A673 (cell line): ENCODE results near the gene PIEZO1. TPM values are rescaled to one million over a fixed set of nuclear protein-coding genes. Genes with fewer than 3 reads are reported as not detected.

Experiments used
- BruUV-seq: library from RNA; stranded (reverse); fragments of 400-500 nt; replicated peaks from 2 replicates; lab custom pipeline; 2021; lab: Mats Ljungman, UMichigan
- CTCF ChIA-PET: fragments of 300-600 bp; sonication (Branson Sonifier 250); formaldehyde crosslinking; loops from one replicate; lab custom pipeline; 2022; ENCODE audit warnings: antibody characterized with exemption; lab: Charles Lee
- POLR2A ChIA-PET: fragments of 300-600 bp; sonication (Branson Sonifier 250); formaldehyde crosslinking; loops from one replicate; lab custom pipeline; 2022; ENCODE audit warnings: antibody characterized with exemption; ENCODE audit not compliant: low non-redundant PET; lab: Charles Lee
- DNase-seq: peaks from one replicate; pipeline ENCODE4 v3.0.0-alpha.2; 2015; ENCODE audit warnings: low spot score
- H3K27ac ChIP-seq: fragments of 200-600 bp; sonication (generic); 2 replicates; pipeline ENCODE4 v1.5.1; 2016; ENCODE audit warnings: mixed run types, low read depth, mild to moderate bottlenecking, mixed read lengths, antibody characterized with exemption, low read length; ENCODE audit not compliant: poor library complexity, severe bottlenecking
- H3K27me3 ChIP-seq: fragments of 200-600 bp; sonication (generic); replicated peaks from 2 replicates; pipeline ENCODE4 v1.6.1; 2017; ENCODE audit warnings: mixed run types, low read depth, mild to moderate bottlenecking, mixed read lengths, antibody characterized with exemption, low read length; ENCODE audit not compliant: insufficient read depth, poor library complexity
- H3K36me3 ChIP-seq: fragments of 200-600 bp; sonication (generic); 2 replicates; pipeline ENCODE4 v1.6.1; 2016; ENCODE audit warnings: mixed run types, mild to moderate bottlenecking, mixed read lengths, antibody characterized with exemption, low read length; ENCODE audit not compliant: insufficient read depth, poor library complexity, severe bottlenecking
- H3K4me1 ChIP-seq: fragments of 200-600 bp; sonication (generic); 2 replicates; pipeline ENCODE4 v1.6.1; 2017; ENCODE audit warnings: mixed run types, mild to moderate bottlenecking, mixed read lengths, antibody characterized with exemption, low read length; ENCODE audit not compliant: insufficient read depth, poor library complexity, severe bottlenecking
- H3K4me3 ChIP-seq: fragments of 200-600 bp; sonication (generic); 2 replicates; pipeline ENCODE4 v1.5.1; 2016; ENCODE audit warnings: low read depth, mixed run types, mild to moderate bottlenecking, mixed read lengths, low read length; ENCODE audit not compliant: poor library complexity, severe bottlenecking
- H3K9me3 ChIP-seq: fragments of 200-600 bp; sonication (generic); 2 replicates; pipeline ENCODE4 v1.6.1; 2016; ENCODE audit warnings: mixed run types, low read depth, mild to moderate bottlenecking, mixed read lengths, antibody characterized with exemption, low read length; ENCODE audit not compliant: poor library complexity, severe bottlenecking
- EZH2 ChIP-seq: fragments of 200-600 bp; sonication (generic); IDR thresholded peaks from 2 replicates; pipeline ENCODE4 v1.6.1; 2017; ENCODE audit warnings: borderline replicate concordance, low read depth, mild to moderate bottlenecking, mixed read lengths, antibody characterized with exemption, low read length; ENCODE audit not compliant: poor library complexity, severe bottlenecking
- intact Hi-C: fragments of 100-400 bp; cut with micrococcal nuclease; formaldehyde crosslinking; loops from one replicate; pipeline ENCODE4 v1.10.0; 2022; ENCODE audit not compliant: unreplicated experiment
- total RNA-seq: library from RNA; stranded (reverse); gene quantifications from 2 replicates; pipeline ENCODE4 v1.2.3, GENCODE V29; 2021
- TF ChIP-seq, protein P1 (sequence below): fragments of 300-800, 200-600 bp; sonication (generic); conservative IDR thresholded peaks from 2 replicates; pipeline ENCODE4 v1.5.1; 2017; ENCODE audit warnings: low read depth, mild to moderate bottlenecking, antibody characterized with exemption, low read length, moderate library complexity, mixed read lengths

The PIEZO1 gene
- total RNA-seq, 1 experiment from 2014 or later = 174 TPM

- H3K4me1 ChIP-seq = no peaks in the 10 kb centered on the region
- H3K27ac ChIP-seq = no peak overlapping the region
- no peaks in the 10 kb centered on the region for H3K36me3 ChIP-seq
- no peak for DNase-seq
- H3K27me3 ChIP-seq = no peaks in the 10 kb centered on the region
- ChIA-PET POLR2A (no interaction called here), CTCF (no interaction called here)
- intact Hi-C loops = no loop called here
- H3K4me3 ChIP-seq = no peak overlapping the region
- no peaks in the 10 kb centered on the region for H3K9me3 ChIP-seq
- TF ChIP-seq, protein P1, sequence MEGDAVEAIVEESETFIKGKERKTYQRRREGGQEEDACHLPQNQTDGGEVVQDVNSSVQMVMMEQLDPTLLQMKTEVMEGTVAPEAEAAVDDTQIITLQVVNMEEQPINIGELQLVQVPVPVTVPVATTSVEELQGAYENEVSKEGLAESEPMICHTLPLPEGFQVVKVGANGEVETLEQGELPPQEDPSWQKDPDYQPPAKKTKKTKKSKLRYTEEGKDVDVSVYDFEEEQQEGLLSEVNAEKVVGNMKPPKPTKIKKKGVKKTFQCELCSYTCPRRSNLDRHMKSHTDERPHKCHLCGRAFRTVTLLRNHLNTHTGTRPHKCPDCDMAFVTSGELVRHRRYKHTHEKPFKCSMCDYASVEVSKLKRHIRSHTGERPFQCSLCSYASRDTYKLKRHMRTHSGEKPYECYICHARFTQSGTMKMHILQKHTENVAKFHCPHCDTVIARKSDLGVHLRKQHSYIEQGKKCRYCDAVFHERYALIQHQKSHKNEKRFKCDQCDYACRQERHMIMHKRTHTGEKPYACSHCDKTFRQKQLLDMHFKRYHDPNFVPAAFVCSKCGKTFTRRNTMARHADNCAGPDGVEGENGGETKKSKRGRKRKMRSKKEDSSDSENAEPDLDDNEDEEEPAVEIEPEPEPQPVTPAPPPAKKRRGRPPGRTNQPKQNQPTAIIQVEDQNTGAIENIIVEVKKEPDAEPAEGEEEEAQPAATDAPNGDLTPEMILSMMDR = no peak
- no peak for TF ChIP-seq EZH2
- BruUV-seq = no TSS peak
These were observed 111.2 kb downstream of the PIEZO1 start for GRCh38 chr16:88673716-88674379.

- H3K9me3 ChIP-seq = no peaks in the 10 kb centered on the region
- no peak overlapping the region for H3K27ac ChIP-seq
- TF ChIP-seq EZH2 = no peak
- TF ChIP-seq, protein P1 = peak; percentile 59
- intact Hi-C loops = no loop called here
- ChIA-PET POLR2A (interaction anchor here (0.5 kb wide), 1 partner anchor 552 kb away, joined by 7 read pairs; no protein-coding TSS in a partner anchor), CTCF (interaction anchor here (0.6 to 1.2 kb wide), 4 partner anchors 13 to 574 kb away, joined by 3 to 11 read pairs (median 4); no protein-coding TSS in a partner anchor)
- no peaks in the 10 kb centered on the region for H3K27me3 ChIP-seq
- no peak overlapping the region for H3K4me3 ChIP-seq
- no TSS peak for BruUV-seq
- H3K36me3 ChIP-seq = no peaks in the 10 kb centered on the region
- no peaks in the 10 kb centered on the region for H3K4me1 ChIP-seq
- peak; percentile 45 for DNase-seq
These were observed 112.2 kb downstream of the PIEZO1 start for GRCh38 chr16:88672776-88673175.

GRCh38 chr16:88671806-88672205 is 113.2 kb downstream of the PIEZO1 start:
- CTCF ChIA-PET = interaction anchor here (1.2 kb wide), 1 partner anchor 14 kb away, joined by 11 read pairs; no protein-coding TSS in a partner anchor
- no peaks in the 10 kb centered on the region for H3K27me3 ChIP-seq

More at GRCh38 chr16:88671806-88672205, 113.2 kb downstream of the PIEZO1 start:
- Histone ChIP-seq H3K27ac (no peak overlapping the region), H3K4me1 (no peaks in the 10 kb centered on the region), H3K9me3 (no peaks in the 10 kb centered on the region), H3K36me3 (no peaks in the 10 kb centered on the region), H3K4me3 (no peak overlapping the region)
- POLR2A ChIA-PET = no interaction called here
- no TSS peak for BruUV-seq
- intact Hi-C loops = no loop called here
- no peak for DNase-seq
- no peak for TF ChIP-seq EZH2
- TF ChIP-seq, protein P1 = no peak
